Measurements from ENCODE around the gene NR6A1.

The NR6A1 gene

DNA sequence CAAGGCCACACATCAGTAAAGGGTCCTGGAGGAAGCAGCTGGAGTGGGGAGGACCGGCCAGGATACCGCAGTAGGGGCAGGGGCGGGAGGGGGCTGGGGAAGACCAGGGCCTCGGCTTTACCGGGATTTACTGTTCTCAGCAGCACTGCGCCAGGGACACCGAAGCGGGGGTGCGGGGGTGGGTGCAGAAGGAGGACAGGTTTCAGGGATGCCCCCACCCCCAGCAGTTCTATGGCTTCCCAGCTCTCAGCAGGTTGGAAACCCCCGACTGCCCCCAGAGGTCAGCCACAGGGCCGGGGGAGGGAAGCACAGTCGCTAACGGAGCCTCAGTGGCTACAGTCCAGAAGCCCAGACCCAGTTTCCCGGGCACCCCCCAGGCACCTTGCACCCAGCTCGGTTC, 285.2 kb downstream of the NR6A1 start:
- TF ChIP-seq, protein P1, sequence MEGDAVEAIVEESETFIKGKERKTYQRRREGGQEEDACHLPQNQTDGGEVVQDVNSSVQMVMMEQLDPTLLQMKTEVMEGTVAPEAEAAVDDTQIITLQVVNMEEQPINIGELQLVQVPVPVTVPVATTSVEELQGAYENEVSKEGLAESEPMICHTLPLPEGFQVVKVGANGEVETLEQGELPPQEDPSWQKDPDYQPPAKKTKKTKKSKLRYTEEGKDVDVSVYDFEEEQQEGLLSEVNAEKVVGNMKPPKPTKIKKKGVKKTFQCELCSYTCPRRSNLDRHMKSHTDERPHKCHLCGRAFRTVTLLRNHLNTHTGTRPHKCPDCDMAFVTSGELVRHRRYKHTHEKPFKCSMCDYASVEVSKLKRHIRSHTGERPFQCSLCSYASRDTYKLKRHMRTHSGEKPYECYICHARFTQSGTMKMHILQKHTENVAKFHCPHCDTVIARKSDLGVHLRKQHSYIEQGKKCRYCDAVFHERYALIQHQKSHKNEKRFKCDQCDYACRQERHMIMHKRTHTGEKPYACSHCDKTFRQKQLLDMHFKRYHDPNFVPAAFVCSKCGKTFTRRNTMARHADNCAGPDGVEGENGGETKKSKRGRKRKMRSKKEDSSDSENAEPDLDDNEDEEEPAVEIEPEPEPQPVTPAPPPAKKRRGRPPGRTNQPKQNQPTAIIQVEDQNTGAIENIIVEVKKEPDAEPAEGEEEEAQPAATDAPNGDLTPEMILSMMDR (IDR thresholded peaks at IDR 0.05; ENCODE audit: control insufficient read depth, extremely low read depth, insufficient read depth): no peak
- no peak overlapping the region for H3K4me3 ChIP-seq (ENCODE audit: low read depth, low read length)
- no peak for DNase-seq (ENCODE audit: low read depth)

DNA sequence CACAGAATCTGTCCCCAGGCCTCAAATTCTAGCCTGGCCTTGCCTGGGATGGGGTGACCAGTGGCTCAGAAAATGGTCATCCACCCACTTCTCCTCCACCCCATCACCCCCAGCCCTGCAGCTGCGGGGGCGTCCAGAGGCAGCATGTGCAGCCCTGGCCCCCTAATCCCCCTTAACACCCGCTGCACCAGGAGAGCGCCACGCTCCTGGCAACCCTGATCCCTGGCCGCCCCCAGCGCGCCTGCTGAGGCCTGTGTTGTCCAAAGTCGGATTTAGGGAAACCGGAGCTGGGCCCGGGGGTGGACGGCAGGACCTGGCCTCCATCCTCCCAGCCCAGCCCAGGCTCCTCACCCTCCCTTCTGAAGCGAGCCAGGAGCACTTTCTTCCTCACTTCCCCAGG, 285.9 kb downstream of the NR6A1 start:
- no peak for DNase-seq (ENCODE audit: low read depth)
- TF ChIP-seq, protein P1 (IDR thresholded peaks at IDR 0.05; ENCODE audit: control insufficient read depth, extremely low read depth, insufficient read depth): no peak
- no peak overlapping the region for H3K4me3 ChIP-seq (ENCODE audit: low read depth, low read length)

DNA sequence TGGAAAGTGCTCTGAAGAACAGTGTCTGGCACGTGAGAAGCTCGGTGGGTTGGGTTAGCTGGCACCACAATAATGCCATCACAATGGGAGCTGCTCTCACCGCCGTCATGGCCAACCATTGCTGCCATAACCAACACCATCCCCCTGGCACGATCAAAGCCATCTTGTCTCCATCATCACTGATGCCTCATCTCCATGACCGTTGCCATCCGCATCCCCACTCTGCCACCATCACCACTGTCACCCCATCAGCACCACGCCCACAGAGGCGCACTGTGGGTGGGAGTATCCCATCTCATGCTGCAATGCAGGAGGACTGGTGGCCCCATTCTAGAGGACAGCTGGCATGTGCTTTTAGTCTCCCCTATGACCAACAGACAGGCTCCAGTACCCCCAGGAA, 287.6 kb downstream of the NR6A1 start:
- DNase-seq (ENCODE audit: low read depth): no peak
- TF ChIP-seq, protein P1 (IDR thresholded peaks at IDR 0.05; ENCODE audit: control insufficient read depth, extremely low read depth, insufficient read depth): no peak
- H3K4me3 ChIP-seq (ENCODE audit: low read depth, low read length): no peak overlapping the region

DNA sequence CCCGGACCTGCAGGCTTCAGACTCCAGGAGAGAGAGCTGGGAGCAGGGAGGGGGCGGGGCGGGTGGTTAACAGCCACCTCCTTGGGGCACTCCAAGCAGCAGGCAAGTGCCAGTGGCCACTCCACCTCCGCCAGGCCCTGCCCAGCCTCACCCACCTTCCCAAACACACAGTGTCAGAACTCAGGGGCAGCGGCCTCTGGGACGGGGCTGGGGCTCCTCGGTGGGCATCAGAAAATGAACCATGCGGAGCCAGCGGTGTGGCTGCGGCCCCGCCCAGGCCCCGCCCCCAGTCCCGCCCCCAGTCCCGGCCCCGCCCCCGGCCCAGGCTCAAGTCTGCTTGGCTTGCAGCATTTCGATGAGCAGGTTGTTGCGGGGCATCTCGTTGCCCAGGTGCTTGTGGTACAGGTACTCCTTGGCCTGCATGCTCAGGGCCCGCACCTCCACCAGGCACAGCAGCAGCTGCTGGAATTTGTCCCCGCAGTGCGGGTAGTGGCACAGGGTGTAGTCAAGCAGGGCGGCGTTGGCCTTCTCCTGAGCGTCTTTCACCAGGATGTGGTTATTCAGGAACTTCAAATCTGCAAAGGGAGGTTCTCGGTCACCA, 288.6 kb downstream of the NR6A1 start:
- TF ChIP-seq, protein P1 (IDR thresholded peaks at IDR 0.05; ENCODE audit: control insufficient read depth, extremely low read depth, insufficient read depth): no peak
- H3K4me3 ChIP-seq (ENCODE audit: low read depth, low read length): no peak overlapping the region
- no peak for DNase-seq (ENCODE audit: low read depth)

DNA sequence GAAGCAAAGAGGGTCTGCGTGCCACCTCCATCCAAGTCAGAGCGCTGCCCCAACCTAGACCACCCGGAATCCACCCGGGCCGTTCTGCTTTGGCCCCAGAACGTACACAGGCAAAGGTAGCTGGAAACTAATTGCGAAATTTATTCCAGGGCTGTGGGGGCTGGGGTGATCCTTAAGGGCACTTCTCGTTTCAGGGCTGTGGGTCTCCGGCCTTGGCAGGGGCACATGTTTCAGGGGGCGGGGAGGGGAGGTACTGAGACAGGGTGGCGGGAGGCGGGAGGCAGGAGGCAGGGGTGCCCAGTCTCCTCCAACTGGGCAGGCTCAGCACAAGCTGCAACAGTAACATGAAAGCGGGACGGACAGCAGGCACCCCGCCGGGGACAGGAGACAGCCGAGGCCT, 290.0 kb downstream of the NR6A1 start:
- TF ChIP-seq, protein P1 (IDR thresholded peaks at IDR 0.05; ENCODE audit: control insufficient read depth, extremely low read depth, insufficient read depth): no peak
- no peak overlapping the region for H3K4me3 ChIP-seq (ENCODE audit: low read depth, low read length)
- no peak for DNase-seq (ENCODE audit: low read depth)

DNA sequence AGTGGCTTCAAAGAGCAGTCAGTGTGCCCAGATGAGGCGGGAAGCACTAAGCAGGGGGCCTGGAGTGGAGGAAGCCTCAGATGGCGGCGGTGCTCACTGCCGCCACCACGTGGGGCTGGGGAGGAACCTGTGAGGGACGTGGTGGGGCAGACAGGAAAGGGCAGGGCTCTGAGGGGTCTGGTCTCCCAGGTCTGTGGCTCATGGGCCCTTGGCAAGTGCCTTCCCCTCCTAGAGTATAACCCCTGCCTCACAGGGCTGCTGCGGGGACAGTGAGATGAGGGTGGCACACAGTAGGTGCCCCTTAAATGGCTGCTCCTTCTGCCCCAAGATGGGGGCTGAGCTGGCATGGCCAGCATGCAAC, 290.5 kb downstream of the NR6A1 start:
- no peak for DNase-seq (ENCODE audit: low read depth)
- no peak overlapping the region for H3K4me3 ChIP-seq (ENCODE audit: low read depth, low read length)
- TF ChIP-seq, protein P1 (IDR thresholded peaks at IDR 0.05; ENCODE audit: control insufficient read depth, extremely low read depth, insufficient read depth): peak; percentile 33; the same call in 1 of the 2 replicates

DNA sequence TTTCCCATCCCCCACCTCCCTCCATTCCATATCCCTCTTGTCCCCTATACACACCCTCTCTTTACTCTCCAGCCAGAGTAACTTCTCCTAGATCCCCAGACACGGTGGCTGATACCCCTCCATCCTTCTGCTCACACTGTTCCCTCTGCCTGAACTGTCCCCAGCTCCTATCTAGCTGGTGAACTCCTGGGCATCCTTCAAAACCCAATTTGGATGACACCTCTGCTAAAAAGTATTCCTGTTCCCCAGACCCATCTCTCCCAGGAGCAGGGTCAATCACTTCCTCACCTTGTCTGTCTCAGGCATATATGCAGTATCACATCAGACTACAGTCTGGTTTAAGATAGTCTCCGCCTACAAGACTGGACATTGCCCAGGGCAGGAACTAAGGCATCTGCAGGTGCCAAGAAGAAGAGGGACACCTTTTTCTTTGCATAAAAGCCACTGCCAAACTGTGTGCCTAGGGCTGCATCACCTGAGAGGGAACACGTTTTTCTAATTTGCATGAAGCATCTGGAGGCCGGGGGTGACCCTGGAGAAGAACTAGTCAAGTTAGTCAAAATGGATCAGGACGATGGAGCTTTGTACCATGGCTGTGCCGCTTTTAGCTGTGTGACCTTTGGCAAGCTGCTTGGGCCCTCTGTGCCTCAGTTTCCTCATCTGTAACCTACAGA, 291.0 kb downstream of the NR6A1 start:
- H3K4me3 ChIP-seq (ENCODE audit: low read depth, low read length): no peak overlapping the region
- no peak for DNase-seq (ENCODE audit: low read depth)
- TF ChIP-seq, protein P1 (IDR thresholded peaks at IDR 0.05; ENCODE audit: control insufficient read depth, extremely low read depth, insufficient read depth): no peak

All from LNCaP clone FGC (cell line).